Caco-2 (cell line): ENCODE measurements around the gene FANCC. TPM values are rescaled to one million over a fixed set of nuclear protein-coding genes. Genes with fewer than 3 reads are reported as not detected.

ENCODE experiments used
- BruUV-seq: library from RNA; stranded (reverse); fragments of 400-500 nt; replicated peaks from 2 replicates; lab custom pipeline; 2021; lab: Mats Ljungman, UMichigan
- CTCF ChIA-PET: fragments of 300-600 bp; sonication (Branson Sonifier 250); formaldehyde crosslinking; loops from one replicate; lab custom pipeline; 2022; ENCODE audit warnings: antibody characterized with exemption; lab: Charles Lee
- POLR2A ChIA-PET: fragments of 300-600 bp; sonication (Branson Sonifier 250); formaldehyde crosslinking; loops from one replicate; lab custom pipeline; 2022; ENCODE audit warnings: antibody characterized with exemption; lab: Charles Lee
- DNase-seq, 2 experiments: peaks; one replicate each; pipeline versions ENCODE4 v3.0.0 to v3.0.0-alpha.2; 2020 to 2022
- H3K27me3 ChIP-seq: replicated peaks from 2 replicates; pipeline ENCODE4 v1.6.0; 2011; ENCODE audit warnings: low read length; ENCODE audit not compliant: control insufficient read depth, insufficient read depth
- H3K36me3 ChIP-seq: 2 replicates; pipeline ENCODE4 v1.5.1; 2011; ENCODE audit warnings: low read length; ENCODE audit not compliant: control insufficient read depth, insufficient read depth
- H3K4me1 ChIP-seq: fragments of 250-450 bp; sonication (Bioruptor Pico); 2 replicates; pipeline ENCODE4 v1.5.1; 2020; ENCODE audit warnings: mild to moderate bottlenecking
- H3K4me3 ChIP-seq: 2 replicates; pipeline ENCODE4 v1.5.1; 2011; ENCODE audit warnings: low read depth, mild to moderate bottlenecking, control low read depth, low read length
- H3K9me3 ChIP-seq: fragments of 250-450 bp; sonication (Bioruptor Pico); 2 replicates; pipeline ENCODE4 v1.5.1; 2020; ENCODE audit warnings: mild to moderate bottlenecking, moderate library complexity
- H3K27ac Mint-ChIP-seq: one replicate; pipeline ENCODE4 v1.8.0; 2022; ENCODE audit warnings: mixed read lengths; ENCODE audit not compliant: unreplicated experiment
- H3K27me3 Mint-ChIP-seq: one replicate; pipeline ENCODE4 v1.8.0; 2022; ENCODE audit warnings: mixed read lengths; ENCODE audit not compliant: insufficient read depth, unreplicated experiment
- H3K36me3 Mint-ChIP-seq: one replicate; pipeline ENCODE4 v1.8.0; 2022; ENCODE audit warnings: mild to moderate bottlenecking, mixed read lengths; ENCODE audit not compliant: insufficient read depth, unreplicated experiment
- H3K4me1 Mint-ChIP-seq: one replicate; pipeline ENCODE4 v1.8.0; 2022; ENCODE audit warnings: low read depth, mixed read lengths; ENCODE audit not compliant: unreplicated experiment
- H3K4me3 Mint-ChIP-seq: one replicate; pipeline ENCODE4 v1.8.0; 2022; ENCODE audit warnings: mild to moderate bottlenecking, moderate library complexity, mixed read lengths; ENCODE audit not compliant: unreplicated experiment
- H3K9me3 Mint-ChIP-seq: one replicate; pipeline ENCODE4 v1.8.0; 2022; ENCODE audit warnings: mixed read lengths; ENCODE audit not compliant: unreplicated experiment
- CTCF ChIP-seq, 2 experiments: fragments of 200-600 bp in 1 of 2; IDR thresholded peaks; 1 replicate in 1 of 2; 2 replicates in 1 of 2; pipeline versions ENCODE4 v1.5.1 to v1.8.0; 2011 to 2022; ENCODE audit warnings: antibody characterized with exemption in 1 of 2, control low read depth in 1 of 2, inconsistent platforms in 1 of 2, low read depth in 1 of 2, low read length in 1 of 2, mild to moderate bottlenecking in 1 of 2, moderate library complexity in 1 of 2; ENCODE audit not compliant: insufficient read depth in 1 of 2, severe bottlenecking in 1 of 2, unreplicated experiment in 1 of 2
- intact Hi-C: fragments of 100-400 bp; cut with micrococcal nuclease; formaldehyde crosslinking; loops from one replicate; pipeline ENCODE4 v1.10.0; 2022; ENCODE audit not compliant: unreplicated experiment
- total RNA-seq: library from RNA; stranded (reverse); gene quantifications from 2 replicates; pipeline ENCODE4 v1.2.3, GENCODE V29; 2022

FANCC gene
- total RNA-seq, 1 experiment from 2014 or later: 29.2 TPM

GRCh38 chr9:95175523-95175922 lies 142.0 kb downstream of the FANCC start:
- BruUV-seq: no TSS peak

GRCh38 chr9:95174038-95174437 lies 143.5 kb downstream of the FANCC start:
- Histone ChIP-seq H3K9me3 (no peaks in the 10 kb centered on the region), H3K4me3 (no peak overlapping the region), H3K36me3 (no peaks in the 10 kb centered on the region), H3K27me3 (no peaks in the 10 kb centered on the region), H3K4me1 (no peaks in the 10 kb centered on the region)
- no peak for DNase-seq
- Mint-ChIP-seq H3K36me3 (peaks cover 8% of the 10 kb centered on the region), H3K27ac (no peak overlapping the region), H3K9me3 (no peaks in the 10 kb centered on the region), H3K4me1 (no peaks in the 10 kb centered on the region), H3K27me3 (no peaks in the 10 kb centered on the region), H3K4me3 (no peak overlapping the region)
- intact Hi-C loops: no loop called here
- no TSS peak for BruUV-seq
- ChIA-PET CTCF (no interaction called here), POLR2A (no interaction called here)
- no peak for TF ChIP-seq CTCF (IDR thresholded peaks at IDR 0.05; ENCODE audit: insufficient read depth in 1 of 2, low read depth in 1 of 2, low read length in 1 of 2, severe bottlenecking in 1 of 2, unreplicated experiment in 1 of 2)

More at GRCh38 chr9:95175523-95175922, 142.0 kb downstream of the FANCC start:
- H3K4me1 ChIP-seq: no peaks in the 10 kb centered on the region
- H3K9me3 Mint-ChIP-seq: no peaks in the 10 kb centered on the region
- H3K9me3 ChIP-seq: no peaks in the 10 kb centered on the region
- ChIA-PET POLR2A (no interaction called here), CTCF (no interaction called here)
- intact Hi-C loops: no loop called here
- no peaks in the 10 kb centered on the region for H3K36me3 ChIP-seq
- H3K36me3 Mint-ChIP-seq: no peaks in the 10 kb centered on the region
- H3K4me3 ChIP-seq: no peak overlapping the region
- no peaks in the 10 kb centered on the region for H3K4me1 Mint-ChIP-seq
- no peak overlapping the region for H3K27ac Mint-ChIP-seq
- H3K27me3 Mint-ChIP-seq: no peaks in the 10 kb centered on the region
- H3K27me3 ChIP-seq: no peaks in the 10 kb centered on the region
- TF ChIP-seq CTCF (IDR thresholded peaks at IDR 0.05; ENCODE audit: insufficient read depth in 1 of 2, low read depth in 1 of 2, low read length in 1 of 2, severe bottlenecking in 1 of 2, unreplicated experiment in 1 of 2): no peak
- H3K4me3 Mint-ChIP-seq: no peak overlapping the region
- DNase-seq: no peak

- Mint-ChIP-seq H3K27ac (no peak overlapping the region), H3K27me3 (no peaks in the 10 kb centered on the region), H3K4me3 (no peak overlapping the region), H3K36me3 (peaks cover 16% of the 10 kb centered on the region), H3K9me3 (no peaks in the 10 kb centered on the region), H3K4me1 (no peaks in the 10 kb centered on the region)
- Histone ChIP-seq H3K4me1 (no peaks in the 10 kb centered on the region), H3K27me3 (no peaks in the 10 kb centered on the region), H3K9me3 (no peaks in the 10 kb centered on the region), H3K4me3 (no peak overlapping the region), H3K36me3 (no peaks in the 10 kb centered on the region)
- intact Hi-C loops: no loop called here
- DNase-seq: no peak
- CTCF ChIA-PET: no interaction called here
- POLR2A ChIA-PET: no interaction called here
- no TSS peak for BruUV-seq
- TF ChIP-seq CTCF (IDR thresholded peaks at IDR 0.05; ENCODE audit: insufficient read depth in 1 of 2, low read depth in 1 of 2, low read length in 1 of 2, severe bottlenecking in 1 of 2, unreplicated experiment in 1 of 2): no peak
Observed at GRCh38 chr9:95171596-95171995, 145.9 kb downstream of the FANCC start.
